ENCODE data around the gene TACC2. TPM values are rescaled to one million over a fixed set of nuclear protein-coding genes. Genes with fewer than 3 reads are reported as not detected.

Gene TACC2
- polyA plus RNA-seq, 5 donors = 15.5 to 32.4 (median 24.3) TPM

DNA sequence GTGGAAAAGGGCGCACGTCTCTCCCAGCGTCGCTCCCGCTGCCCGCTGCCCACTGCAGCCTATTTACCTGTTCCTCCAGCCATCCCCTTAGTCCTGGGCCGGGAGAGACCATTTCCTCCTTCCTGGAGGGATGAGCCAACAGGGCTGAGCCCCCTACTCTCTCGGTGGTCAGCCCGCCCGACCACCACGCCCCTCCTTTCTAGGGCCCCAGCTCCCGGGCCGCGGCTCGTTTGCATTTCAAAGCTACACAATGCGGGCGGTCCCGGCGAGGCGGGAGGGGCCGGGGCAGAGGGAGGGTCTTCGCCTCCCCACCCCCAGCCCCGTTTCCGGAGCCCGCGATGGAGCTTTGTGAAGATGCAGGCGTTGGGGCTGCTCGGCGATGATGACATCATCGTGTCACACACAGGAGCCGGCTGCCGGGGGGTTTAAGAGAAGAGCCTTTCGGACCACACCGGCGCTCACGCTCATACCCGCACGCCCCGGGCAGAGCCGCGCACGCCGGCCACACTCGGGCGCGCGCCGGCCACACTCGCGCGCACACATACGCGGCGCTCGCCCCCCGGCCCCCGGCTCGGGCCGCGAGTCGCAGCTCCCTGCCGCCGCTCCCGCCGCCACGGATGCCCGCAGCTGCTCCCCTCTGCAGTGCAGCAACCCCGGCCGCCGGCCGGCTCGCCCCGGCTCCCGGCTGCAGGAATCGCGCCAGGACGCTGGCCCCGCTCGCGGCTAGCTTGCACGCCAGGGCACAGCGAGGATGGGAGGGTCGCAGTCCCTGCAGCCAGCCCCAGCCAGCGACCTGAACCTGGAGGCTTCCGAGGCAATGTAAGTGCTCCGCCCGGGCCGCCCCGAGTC is 174.4 kb downstream of the TACC2 start:
- peak in 1 of 2 donors; percentile 42 for DNase-seq

DNA sequence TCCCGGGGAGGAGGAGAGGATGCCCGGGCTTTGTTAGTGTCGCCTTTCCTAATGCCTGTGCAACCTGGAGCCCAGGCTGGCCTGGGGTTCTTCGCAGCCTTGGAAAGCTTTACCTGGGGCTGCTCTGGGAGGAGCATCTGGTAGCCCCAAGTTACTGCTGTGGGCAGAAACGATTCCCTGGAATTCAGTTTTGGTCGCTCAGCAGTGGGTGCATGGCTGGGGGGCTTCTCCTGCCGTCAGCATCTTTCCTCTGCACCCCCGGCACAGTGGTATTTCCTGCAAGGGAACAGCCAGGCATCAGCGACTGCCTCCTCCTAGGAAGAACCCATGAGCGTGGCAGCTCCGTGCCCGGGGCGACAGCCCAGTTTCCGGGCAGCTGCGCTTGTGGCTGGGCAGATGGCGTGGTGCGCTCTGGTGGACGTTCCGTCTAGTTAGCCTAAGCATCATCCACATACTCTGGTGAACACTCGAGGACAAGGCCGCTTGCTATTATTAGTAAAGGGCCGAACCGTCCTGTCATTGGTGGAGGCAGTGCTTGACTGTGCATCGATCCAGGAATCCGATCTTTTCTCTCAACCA is 175.1 kb downstream of the TACC2 start:
- DNase-seq = no peak

DNA sequence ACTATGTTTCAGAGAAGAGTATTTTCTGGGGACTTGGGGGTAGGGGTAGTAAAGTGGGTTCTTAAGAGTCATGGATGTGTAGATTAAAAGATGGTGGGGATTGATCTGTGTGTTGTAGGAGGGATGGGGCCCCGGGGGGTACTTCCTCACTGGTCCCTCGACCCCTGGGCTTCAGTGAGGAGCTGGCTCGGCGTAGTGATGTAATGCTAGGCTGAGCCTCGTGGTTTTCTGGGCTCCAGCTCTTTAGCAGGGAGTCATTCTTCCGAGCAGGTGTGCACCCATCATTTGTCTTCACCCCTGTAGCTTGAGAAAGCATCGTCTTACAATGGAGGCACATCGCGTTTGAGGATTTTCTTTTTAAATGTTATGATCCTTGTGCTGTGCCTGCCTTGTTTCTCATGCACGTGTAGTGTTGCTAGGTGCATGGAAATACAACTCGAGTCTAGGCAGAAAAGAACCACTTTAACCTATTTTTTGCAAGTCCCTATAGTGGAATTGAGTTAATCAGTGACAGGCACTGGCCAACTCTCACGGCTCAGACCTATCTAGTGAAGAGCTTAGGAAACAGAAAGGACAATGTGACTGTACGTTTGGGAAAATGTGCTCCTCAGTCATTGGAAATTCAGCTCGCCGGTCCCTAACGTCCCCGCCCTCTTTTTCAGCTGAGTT is 176.0 kb downstream of the TACC2 start:
- no peak for DNase-seq

DNA sequence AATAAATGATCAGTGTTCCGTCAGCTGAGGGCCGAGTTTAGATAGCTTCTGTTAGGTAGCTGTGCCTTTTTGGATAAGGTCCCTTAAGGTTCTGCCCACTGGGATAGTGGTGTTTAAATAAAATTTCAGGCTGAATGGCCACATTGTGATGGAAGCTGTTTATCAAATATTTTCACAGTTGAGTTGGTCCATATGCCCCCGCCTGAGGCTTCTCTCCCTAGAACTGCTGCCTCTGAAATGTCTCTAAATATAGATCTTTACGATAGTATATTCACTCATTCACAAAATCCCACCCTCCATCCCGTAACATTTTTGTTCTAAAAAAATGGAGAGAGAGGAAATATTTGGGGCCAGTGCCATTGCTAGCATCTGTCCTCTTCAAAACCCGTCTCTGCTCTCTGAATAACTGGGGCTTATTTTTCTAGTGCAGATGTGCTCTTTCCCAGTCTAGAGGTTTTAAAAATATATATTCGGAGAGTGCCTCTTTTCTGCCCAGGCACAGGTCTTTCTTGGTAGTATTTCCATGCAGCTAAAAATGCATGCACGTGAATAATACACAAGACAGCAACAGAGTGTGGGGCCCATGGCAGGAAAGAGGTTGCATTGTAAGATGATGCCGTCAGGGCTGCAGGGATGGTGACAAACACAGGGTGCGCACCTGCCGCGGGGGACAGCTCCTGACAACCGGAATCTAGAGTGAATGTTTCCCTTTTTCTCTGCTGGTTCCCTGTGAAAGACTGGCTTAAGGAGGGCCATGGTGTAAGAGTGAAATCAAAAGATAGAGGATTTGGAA is 176.7 kb downstream of the TACC2 start:
- DNase-seq = no peak

DNA sequence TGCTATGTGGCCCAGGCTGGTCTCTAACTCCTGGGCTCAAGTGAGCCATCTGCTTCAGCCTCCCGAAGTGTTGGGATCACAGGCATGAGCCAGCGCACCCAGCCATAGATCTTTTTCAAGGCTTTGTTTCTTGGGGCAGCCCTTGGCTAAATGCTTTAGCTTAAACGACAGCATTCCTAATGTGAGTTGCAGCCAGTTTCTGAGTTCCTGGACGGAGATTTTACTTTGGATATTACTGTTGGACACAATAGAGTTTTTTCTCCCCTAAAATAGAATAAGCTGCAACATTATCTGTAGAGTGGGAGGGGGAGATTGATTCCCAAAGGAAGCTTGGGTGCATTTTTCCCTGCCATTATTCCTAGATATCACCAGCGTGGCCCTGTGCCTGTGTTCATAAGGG is 179.1 kb downstream of the TACC2 start:
- DNase-seq = no peak

DNA sequence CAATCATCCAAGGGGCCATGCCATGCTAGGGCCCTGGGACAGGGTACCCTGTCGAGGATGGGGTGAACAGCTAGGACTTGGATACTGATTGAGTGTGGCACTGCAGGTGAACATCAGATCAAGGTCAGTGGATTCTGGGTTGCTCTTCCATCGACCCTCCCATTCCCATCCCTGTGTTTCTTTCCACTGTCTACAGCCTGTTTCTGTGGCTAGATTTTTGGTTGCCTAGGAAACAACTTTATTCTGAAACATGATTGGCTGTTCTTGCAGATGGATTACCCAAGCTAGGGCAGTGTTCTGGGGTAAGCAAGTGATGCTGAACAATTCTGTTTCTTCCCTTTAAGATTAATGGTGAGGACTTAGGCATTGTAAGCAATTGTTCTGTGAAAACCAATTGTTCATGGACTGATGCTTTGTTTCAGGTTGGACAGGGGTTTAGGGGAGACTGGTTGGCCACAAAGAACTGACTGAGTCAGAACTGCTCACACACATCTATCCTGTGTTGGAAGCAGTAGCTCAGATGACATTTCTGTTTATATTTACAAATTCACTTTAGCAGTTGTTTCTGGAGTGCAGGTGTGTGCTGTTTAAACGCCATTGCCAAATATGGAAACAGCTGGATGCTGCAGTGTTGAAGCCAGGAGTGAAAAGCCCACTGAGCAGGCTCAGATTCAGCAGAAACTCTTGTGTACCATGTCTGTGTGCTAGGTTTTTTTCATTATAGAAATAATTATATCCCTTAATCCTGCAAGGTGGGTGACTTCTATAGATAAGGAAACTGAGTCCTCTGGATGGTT is 179.8 kb downstream of the TACC2 start:
- DNase-seq = no peak

DNA sequence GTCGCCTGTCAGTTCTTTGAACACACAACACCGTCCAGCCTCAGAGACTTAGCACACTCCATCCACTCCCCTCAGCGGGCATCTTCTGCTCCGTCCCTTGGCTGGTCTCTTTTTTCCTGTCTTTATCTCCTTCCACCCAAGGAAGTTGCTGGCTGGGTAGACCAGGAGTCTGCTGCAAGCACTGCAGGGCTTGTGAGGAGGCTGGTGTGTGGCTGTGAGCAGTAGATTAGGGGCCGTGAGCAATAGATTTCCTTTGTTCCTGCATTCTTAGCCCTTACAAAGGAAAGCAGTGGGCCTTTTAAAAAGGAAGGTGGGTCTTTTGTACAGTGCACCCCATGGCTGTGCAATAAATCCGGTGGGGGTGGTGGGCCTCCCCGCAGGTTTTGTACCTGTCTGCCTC is 181.8 kb downstream of the TACC2 start:
- DNase-seq = no peak

DNA sequence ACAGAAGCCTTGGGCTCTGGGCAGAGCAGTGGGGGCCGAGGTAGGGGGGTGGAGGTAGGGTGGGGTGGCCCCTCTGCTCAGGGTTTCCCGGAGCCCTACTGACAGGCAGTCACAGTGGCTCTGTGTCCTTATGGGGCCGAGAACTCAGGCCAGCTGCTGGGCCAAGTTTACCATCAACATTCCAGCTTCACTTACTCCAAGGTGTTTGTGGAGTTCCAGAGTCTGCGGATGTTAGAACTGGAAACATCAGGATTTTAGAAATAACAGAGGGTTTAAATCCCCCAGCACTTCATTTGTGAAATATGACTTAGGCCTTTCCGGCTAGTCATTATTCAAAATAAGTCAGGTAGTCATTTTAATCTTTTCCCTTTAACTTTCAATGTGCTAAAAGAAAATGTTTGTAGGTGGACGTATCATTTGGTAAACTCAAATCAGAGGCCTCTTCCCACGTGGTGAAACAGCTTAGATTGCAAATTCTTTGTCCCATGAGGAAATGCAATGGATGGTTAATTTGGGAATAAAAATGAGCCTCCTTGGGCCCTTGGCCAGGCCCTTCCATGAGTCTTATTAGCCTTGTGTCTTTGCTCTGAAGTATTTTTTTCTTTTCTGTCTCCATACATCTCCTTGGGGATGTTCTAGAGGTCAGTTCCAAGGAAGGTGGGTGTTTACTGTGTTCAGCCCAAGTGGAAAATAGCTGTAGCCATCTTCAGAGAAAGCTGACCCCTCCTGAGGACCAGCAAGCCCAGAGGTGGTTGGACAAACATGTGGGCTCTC is 182.5 kb downstream of the TACC2 start:
- no peak for DNase-seq

DNA sequence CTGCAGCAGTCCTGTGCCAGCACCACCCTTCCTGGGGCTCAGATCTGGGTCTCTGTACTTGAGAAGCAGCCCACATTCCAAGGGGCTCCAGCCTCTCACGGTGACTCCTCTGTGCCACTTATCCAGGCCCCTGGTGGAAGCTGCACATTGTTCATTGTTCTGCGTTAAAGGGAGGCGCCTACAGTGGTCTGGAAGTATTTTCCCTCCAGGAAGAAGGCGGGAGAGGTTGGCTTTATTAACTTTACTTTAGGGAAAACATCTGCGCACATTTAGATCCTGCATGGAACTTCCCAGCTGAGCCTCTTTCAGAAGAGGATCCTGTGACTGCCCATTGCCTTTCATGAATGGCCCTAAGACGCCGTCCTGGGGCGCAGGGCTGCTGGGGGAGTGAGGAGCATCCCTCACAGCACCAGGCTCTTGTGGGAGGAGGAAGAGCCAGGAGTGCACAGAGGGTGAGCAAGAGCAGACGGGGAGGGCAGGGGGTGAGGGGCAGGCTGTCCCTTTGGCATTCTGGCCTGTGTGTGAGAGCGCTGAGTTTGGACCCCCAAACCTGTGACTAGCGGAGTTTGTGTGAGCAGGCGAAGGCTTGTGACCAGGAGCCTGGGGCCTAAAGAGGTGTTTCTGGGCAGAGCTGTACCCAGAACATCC is 183.5 kb downstream of the TACC2 start:
- DNase-seq = no peak

DNA sequence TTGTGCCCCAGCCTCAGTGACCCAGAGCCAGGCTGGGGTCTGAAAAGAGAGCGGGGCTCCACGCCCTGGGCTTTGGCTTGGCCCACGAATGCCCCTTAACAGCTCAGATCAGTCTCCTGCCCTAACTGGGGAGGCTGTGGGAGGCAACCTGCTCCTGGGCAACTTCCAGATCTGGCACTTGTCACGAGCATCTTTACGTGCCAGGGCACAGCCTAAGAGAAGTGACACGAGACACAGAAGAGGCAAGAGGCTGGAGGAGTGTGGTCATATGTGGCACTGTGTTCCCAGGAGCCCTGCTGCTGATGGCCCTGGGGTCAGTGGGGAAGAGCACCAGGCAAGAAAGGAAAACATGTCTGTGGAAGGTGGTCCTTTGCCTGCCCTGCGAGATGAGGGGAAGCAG is 184.4 kb downstream of the TACC2 start:
- no peak for DNase-seq

DNA sequence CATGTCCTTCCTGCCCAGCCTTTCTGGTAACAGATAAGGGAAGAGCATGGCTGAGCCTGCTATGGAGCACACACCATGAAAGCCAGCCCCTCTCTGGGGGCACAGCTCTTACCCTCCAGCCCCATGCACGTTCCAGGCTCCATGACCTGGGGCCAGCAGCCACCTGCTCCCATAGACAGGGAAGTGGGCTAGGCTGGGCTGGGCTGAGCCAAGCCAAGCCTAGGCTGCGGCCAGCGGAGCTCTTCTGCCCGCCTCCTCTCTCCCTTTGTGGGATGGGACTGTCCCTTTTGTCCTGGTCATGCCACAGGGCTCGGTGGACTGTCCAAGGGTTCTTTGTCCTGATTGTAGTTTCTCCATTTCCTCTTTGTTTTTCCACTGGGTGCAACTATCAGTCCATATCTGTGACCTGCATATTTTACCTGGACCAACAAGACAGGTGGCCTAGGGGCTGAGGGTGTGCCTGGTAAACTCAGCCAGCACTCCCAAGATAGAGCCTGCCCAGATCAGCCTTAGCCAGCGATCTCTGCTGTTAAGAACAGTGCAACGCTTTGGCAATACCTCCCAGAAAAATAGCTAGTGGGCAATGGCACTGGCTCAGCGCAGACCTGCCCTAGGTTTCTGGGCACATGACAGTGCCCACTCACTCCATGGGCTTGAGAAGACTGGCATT is 184.9 kb downstream of the TACC2 start:
- no peak for DNase-seq

DNA sequence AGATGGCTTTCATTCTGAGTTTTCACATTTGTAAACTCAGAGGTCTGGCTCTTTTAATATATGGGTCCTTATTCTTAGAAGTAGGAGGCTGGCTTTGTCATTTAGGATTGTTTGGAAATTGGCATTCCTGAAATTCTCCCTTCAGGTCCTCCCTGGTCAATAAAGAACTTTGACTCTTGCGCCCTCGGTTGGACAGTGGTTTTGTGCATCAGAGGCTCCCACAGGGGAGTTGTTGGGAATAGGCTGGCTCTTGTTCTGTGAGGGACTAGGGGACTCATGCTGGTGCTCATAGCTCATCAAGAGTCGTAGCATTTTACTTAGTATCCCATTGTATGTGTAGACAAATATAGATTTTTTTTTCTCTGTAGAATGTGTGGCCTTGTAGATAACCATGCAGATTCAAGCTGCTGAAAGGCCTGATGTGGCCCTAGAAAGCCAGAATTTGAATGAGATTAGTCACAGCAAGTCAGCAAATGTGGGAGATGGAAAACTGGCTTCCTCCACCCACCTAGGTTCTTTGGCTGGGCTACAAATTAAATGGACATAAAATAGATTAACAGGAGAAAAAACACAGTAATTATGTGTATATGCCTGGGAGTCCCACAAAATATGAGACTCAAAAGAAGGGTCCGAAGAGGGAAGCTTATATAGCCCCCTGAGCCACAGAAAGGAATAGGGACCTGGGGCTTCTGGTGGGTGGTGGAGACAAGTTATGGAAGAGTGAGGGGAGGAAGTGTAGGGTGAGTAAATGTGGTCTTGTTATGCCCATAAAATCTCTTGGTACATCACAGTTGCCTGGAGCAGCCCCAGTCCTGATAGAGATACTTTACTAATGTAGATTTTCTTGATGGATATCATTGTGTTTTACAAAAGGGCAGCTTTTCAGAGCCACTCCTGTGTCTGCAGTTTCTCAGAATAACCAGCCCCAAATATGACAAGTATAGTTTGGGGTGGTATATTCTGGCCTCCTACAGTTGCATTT is 187.6 kb downstream of the TACC2 start:
- no peak for DNase-seq

DNA sequence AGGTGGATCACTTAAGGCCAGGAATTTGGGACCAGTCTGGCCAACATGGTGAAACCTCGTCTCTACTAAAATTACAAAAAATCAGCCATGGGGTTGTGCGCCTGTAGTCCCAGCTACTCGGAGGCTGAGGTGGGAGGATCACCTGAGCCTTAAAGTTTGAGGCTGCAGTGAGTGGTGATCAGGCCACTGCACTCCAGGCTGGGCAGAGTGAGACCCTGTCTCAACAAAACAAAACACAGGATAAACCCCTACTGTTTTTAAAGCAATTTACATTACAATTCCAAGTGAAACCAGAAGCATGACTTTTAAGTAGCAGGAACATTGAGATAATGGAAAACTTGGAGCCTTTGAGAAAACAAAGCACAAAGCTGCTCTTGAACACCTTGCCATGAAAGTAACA is 189.7 kb downstream of the TACC2 start:
- no peak for DNase-seq

DNA sequence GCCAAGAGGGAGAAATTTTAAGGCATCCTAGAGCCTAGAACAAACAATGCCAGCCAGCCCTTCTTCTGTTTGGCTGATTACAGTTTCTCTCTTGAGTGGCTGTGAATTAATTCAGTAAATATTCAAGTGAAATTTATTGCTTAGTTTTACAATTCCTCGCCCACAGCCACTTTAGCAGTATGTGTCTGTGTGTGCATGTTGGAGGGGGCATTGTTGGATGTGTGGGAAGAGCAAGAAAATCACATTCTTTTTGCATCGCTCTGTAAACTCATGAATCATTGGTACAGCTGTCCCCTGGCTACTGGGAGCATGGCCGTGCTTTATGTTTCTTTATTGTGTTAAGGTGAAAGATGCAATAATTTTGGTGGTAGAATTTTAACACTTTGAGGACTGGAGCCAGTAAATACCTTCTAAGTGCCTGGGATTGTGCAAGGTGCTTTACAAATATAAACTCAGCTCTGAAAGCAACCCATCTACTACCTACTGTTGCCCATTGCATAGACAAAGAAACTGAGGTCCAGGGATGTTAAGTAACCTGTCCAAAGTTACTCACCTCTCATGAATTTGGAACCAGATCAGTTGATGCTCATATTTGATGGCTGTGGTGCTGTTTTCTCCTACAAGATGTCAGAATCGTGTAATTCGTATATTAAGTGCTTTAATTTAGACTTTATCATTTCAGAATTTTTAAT is 192.2 kb downstream of the TACC2 start:
- DNase-seq = no peak

DNA sequence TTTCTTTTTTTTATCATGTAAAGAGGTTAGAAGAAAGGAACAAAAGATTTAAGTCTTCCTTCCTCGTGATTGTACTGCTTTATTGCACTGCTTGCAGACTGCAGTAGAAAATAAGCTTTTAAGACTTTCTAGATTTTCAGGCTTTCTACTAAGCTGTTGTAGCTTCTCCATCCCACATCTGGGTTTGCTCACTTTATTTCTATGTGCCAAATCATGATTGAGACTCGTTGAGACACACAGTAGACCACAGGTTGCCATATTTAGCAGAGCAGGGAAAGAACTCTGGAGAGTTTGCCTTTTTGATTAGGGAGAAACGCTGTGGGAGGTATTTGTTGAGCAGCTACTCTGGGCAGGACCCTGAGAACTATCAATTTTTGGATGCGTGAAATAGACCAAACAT is 192.9 kb downstream of the TACC2 start:
- DNase-seq = no peak

DNA sequence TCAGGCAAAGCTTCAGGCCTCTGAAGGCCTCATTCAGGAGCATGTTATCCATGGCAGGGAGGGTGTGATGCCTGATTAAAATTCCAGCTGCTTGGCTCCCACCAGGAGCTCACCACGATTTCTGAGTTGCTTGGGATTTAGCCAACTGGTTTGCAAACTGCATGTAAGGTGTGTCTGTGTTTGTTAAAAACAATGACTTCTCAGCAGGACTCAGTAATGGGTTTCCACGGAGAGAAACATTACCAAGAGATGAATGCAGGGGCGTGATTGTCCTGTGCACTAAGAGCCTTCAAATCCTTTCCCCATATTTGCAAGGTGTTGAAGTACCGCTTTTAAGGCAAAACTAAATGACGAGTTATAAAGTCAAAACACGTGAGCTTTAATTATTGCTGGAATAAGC is 193.3 kb downstream of the TACC2 start:
- DNase-seq = no peak

DNA sequence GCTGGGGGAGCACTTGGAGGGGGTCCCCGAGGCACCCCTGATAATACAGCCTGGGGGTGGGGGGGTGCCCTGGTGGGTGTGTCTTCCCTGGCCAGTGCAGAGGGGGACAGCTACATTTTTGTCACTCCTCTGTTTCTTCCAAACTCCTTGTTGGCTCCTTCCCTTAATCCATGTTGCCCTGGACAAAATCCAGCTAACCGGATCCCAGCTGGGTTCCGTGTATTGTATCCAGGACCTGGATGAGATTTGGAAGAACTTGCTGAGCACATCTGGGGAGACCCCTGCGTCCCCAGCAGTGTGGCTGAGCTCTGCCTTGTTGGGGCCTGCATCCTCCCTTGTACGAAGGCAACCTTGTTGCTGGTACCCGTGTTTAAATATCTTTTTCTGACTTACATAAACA is 195.3 kb downstream of the TACC2 start:
- no peak for DNase-seq

DNA sequence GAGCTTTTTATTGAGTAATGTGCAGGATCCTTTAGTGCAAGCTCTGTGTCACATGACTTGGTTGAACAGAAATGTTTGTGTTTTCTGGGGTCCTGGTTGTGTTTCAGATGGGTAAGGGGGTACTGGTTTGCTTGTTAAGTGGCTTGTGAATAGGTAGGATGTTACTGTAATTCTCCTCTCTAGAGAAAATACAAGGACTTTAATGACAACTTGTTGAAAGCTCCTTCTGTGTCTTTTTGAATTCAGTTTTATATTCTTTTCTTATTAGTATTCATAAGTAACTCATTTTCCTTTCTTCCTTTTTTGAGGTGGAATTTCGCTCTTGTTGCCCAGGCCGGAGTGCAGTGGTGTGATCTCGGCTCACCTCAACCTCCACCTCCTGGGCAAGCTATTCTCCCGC is 196.7 kb downstream of the TACC2 start:
- DNase-seq = no peak
